NCI-H1436 (cell line): ENCODE measurements around the gene VTN.

Source experiments
- DNase-seq: peaks from one replicate; lab custom pipeline; 2025; lab: John Stamatoyannopoulos, UW

VTN gene

GRCh38 chr17:28368915-28369683 is 1.0 kb downstream of the VTN start:
- no peak for DNase-seq

- DNase-seq = no peak
Measured at GRCh38 chr17:28368306-28368831, 1.7 kb downstream of the VTN start.

- no peak for DNase-seq
Measured at GRCh38 chr17:28367641-28368305, 2.3 kb downstream of the VTN start.

- DNase-seq = no peak
Measured at GRCh38 chr17:28366605-28367004, 3.5 kb downstream of the VTN start.

- DNase-seq = no peak
Measured at GRCh38 chr17:28365487-28365886, 4.6 kb downstream of the VTN start.

GRCh38 chr17:28364665-28365363 is 5.3 kb downstream of the VTN start, which contains the start of gene SEBOX:
Gene SEBOX (minus strand): TSS chr17:28365199. CDS start chr17:28365151, 48 bp downstream.
- DNase-seq = no peak

- no peak for DNase-seq
Measured at GRCh38 chr17:28363776-28364650, 6.1 kb downstream of the VTN start.

- DNase-seq = no peak
Measured at GRCh38 chr17:28363186-28363585, 6.9 kb downstream of the VTN start.

- no peak for DNase-seq
Measured at GRCh38 chr17:28357901-28358197, 12.3 kb downstream of the VTN start.

- DNase-seq = peak; percentile 96
Measured at GRCh38 chr17:28357061-28357900, 12.8 kb downstream of the VTN start, which contains the start of gene POLDIP2. Gene POLDIP2 (minus strand): TSS chr17:28357527. CDS start chr17:28357448, 79 bp downstream.

GRCh38 chr17:28350271-28350670 is 19.8 kb downstream of the VTN start:
- DNase-seq = no peak

- no peak for DNase-seq
Measured at GRCh38 chr17:28348979-28349378, 21.1 kb downstream of the VTN start.

GRCh38 chr17:28347261-28347891 is 22.7 kb downstream of the VTN start:
- DNase-seq = no peak

GRCh38 chr17:28346746-28347246 is 23.3 kb downstream of the VTN start:
- no peak for DNase-seq

GRCh38 chr17:28346199-28346580 is 23.9 kb downstream of the VTN start:
- DNase-seq = no peak

- no peak for DNase-seq
Measured at GRCh38 chr17:28345419-28346198, 24.5 kb downstream of the VTN start.

- no peak for DNase-seq
Measured at GRCh38 chr17:28344435-28344901, 25.6 kb downstream of the VTN start.

- no peak for DNase-seq
Measured at GRCh38 chr17:28344011-28344410, 26.1 kb downstream of the VTN start.

GRCh38 chr17:28343491-28343932 is 26.6 kb downstream of the VTN start:
- no peak for DNase-seq
